SK-N-SH (cell line): ENCODE measurements around the gene FOXK1. TPM values are rescaled to one million over a fixed set of nuclear protein-coding genes. Genes with fewer than 3 reads are reported as not detected.

Experiments
- CTCF ChIA-PET: fragments of 300-600, 350-600 bp; formaldehyde crosslinking; extraction: SDS; loops from one replicate; lab custom pipeline; 2021; lab: Yijun Ruan, JAX
- POLR2A ChIA-PET: fragments of 350-600 bp; sonication (Branson Sonifier 250); formaldehyde crosslinking; extraction: SDS; loops from one replicate; lab custom pipeline; 2020; ENCODE audit warnings: antibody characterized with exemption, inconsistent platforms; lab: Yijun Ruan, JAX
- DNase-seq: peaks from one replicate; pipeline ENCODE4 v3.0.0; 2012
- H2AFZ ChIP-seq: fragments of 200-600 bp; sonication (generic); 2 replicates; pipeline ENCODE4 v1.8.1; 2016; ENCODE audit warnings: antibody characterized with exemption, mild to moderate bottlenecking, low read depth
- H3F3A ChIP-seq: fragments of 200-600 bp; sonication (generic); replicated peaks from 2 replicates; pipeline ENCODE3; 2016; ENCODE audit warnings: antibody characterized with exemption, mild to moderate bottlenecking; ENCODE audit not compliant: insufficient read depth
- H3K27ac ChIP-seq, 2 experiments: fragments of 200-500 bp in 1 of 2; fragments of 200-600 bp in 1 of 2; sonication (Bioruptor generic) in 1 of 2; sonication (generic), shearing (Covaris generic) in 1 of 2; 2 replicates each; pipeline versions ENCODE4 v1.5.1 to v1.6.1; 2014 to 2016; ENCODE audit warnings: low read depth in 2 of 2, inconsistent platforms in 1 of 2, low read length in 1 of 2, mild to moderate bottlenecking in 1 of 2, mixed read lengths in 1 of 2
- H3K27me3 ChIP-seq: fragments of 200-600 bp; sonication (generic), shearing (Covaris generic); 2 replicates; pipeline ENCODE4 v1.6.1; 2016; ENCODE audit warnings: mixed run types; ENCODE audit not compliant: insufficient read depth
- H3K36me3 ChIP-seq, 2 experiments: fragments of 200-500 bp in 1 of 2; fragments of 200-600 bp in 1 of 2; sonication (Bioruptor generic) in 1 of 2; sonication (generic) in 1 of 2; replicated peaks in 1 of 2; 2 replicates each; pipeline versions ENCODE3 to v1.5.1; 2014 to 2016; ENCODE audit warnings: low read length in 1 of 2, mild to moderate bottlenecking in 1 of 2; ENCODE audit not compliant: insufficient read depth in 2 of 2, control insufficient read depth in 1 of 2
- H3K4me1 ChIP-seq, 2 experiments: fragments of 200-500 bp in 1 of 2; fragments of 200-600 bp in 1 of 2; sonication (Bioruptor generic) in 1 of 2; sonication (generic), shearing (Covaris generic) in 1 of 2; 2 replicates each; pipeline versions ENCODE4 v1.5.1 to v1.6.1; 2014 to 2016; ENCODE audit warnings: low read depth in 1 of 2, low read length in 1 of 2, mixed run types in 1 of 2; ENCODE audit not compliant: insufficient read depth in 2 of 2, control insufficient read depth in 1 of 2
- H3K4me2 ChIP-seq: fragments of 200-600 bp; sonication (generic), shearing (Covaris generic); 2 replicates; pipeline ENCODE4 v1.6.1; 2017; ENCODE audit warnings: mixed run types
- H3K4me3 ChIP-seq, 2 experiments: fragments of 200-500 bp in 1 of 2; fragments of 200-600 bp in 1 of 2; sonication (Bioruptor generic) in 1 of 2; sonication (generic), shearing (Covaris generic) in 1 of 2; 2 replicates each; pipeline versions ENCODE4 v1.5.1 to v1.8.1; 2014 to 2016; ENCODE audit warnings: low read depth in 2 of 2, inconsistent platforms in 1 of 2, low read length in 1 of 2, mild to moderate bottlenecking in 1 of 2, mixed read lengths in 1 of 2, moderate library complexity in 1 of 2
- H3K79me2 ChIP-seq: fragments of 200-600 bp; sonication (generic); 2 replicates; pipeline ENCODE4 v1.8.1; 2017; ENCODE audit warnings: mild to moderate bottlenecking; ENCODE audit not compliant: insufficient read depth
- H3K9ac ChIP-seq: fragments of 200-600 bp; sonication (generic); 2 replicates; pipeline ENCODE4 v1.6.1; 2017; ENCODE audit warnings: mixed run types
- H3K9me2 ChIP-seq: fragments of 200-600 bp; sonication (generic); 2 replicates; pipeline ENCODE4 v1.6.1; 2017; ENCODE audit warnings: mixed run types
- H3K9me3 ChIP-seq: fragments of 200-600 bp; sonication (generic); 2 replicates; pipeline ENCODE4 v1.6.1; 2017; ENCODE audit warnings: mixed run types, mild to moderate bottlenecking, moderate library complexity
- H4K20me1 ChIP-seq: fragments of 200-600 bp; sonication (generic); 2 replicates; pipeline ENCODE4 v1.6.1; 2017; ENCODE audit warnings: mild to moderate bottlenecking, mixed run types; ENCODE audit not compliant: insufficient read depth
- FOSL2 ChIP-seq: IDR thresholded peaks from 2 replicates; pipeline ENCODE4 v1.4.0; 2012; ENCODE audit warnings: low read depth, mild to moderate bottlenecking, moderate library complexity, borderline replicate concordance
- GATA2 ChIP-seq: sonication (generic); formaldehyde crosslinking; IDR thresholded peaks from 2 replicates; pipeline ENCODE4 v1.5.0; 2020; ENCODE audit warnings: mild to moderate bottlenecking, missing genetic modification reagents
- JUND ChIP-seq: IDR thresholded peaks from 2 replicates; pipeline ENCODE4 v1.4.0; 2012
- MXI1 ChIP-seq: IDR thresholded peaks from 2 replicates; pipeline ENCODE4 v1.6.1; 2012; ENCODE audit warnings: mild to moderate bottlenecking, low read depth, low read length, improper control_type of control experiment
- NFIC ChIP-seq: IDR thresholded peaks from 2 replicates; pipeline ENCODE4 v1.4.0; 2012; ENCODE audit warnings: borderline replicate concordance
- POLR2AphosphoS5 ChIP-seq: IDR thresholded peaks from 2 replicates; pipeline ENCODE4 v1.6.1; 2012; ENCODE audit warnings: low read depth, low read length
- TAF1 ChIP-seq: IDR thresholded peaks from 2 replicates; pipeline ENCODE4 v1.6.1; 2012; ENCODE audit warnings: low read depth, mild to moderate bottlenecking, low read length, moderate library complexity, borderline replicate concordance
- TEAD4 ChIP-seq: IDR thresholded peaks from 2 replicates; pipeline ENCODE4 v1.4.0; 2012; ENCODE audit warnings: mild to moderate bottlenecking, borderline replicate concordance; ENCODE audit not compliant: insufficient read depth
- WGBS: methylation state at CpG from one replicate; pipeline ENCODE4 v1.1.6; 2017; ENCODE audit warnings: low lambda C conversion rate; 5-methylcytosine and 5-hydroxymethylcytosine counted together
- polyA plus RNA-seq, 3 experiments: library from polyadenylated mRNA; depleted of rRNA; stranded (reverse); fragments of >200 nt; gene quantifications; 2 replicates each; pipeline ENCODE4 v1.2.3, GENCODE V29; 2012
- TF ChIP-seq, protein P1 (sequence below): fragments of 200-600 bp; sonication (generic); IDR thresholded peaks from 2 replicates; pipeline ENCODE4 v1.6.1; 2017; ENCODE audit warnings: antibody characterized with exemption, mild to moderate bottlenecking, moderate library complexity
- TF ChIP-seq, protein P2 (sequence below): IDR thresholded peaks from 2 replicates; pipeline ENCODE4 v1.4.0; 2012; ENCODE audit warnings: low read depth
- TF ChIP-seq, protein P3 (sequence below): IDR thresholded peaks from 2 replicates; pipeline ENCODE4; 2012
- TF ChIP-seq, protein P4 (sequence below): fragments of 150-350 bp; IDR thresholded peaks from 2 replicates; pipeline ENCODE4 v1.6.1; 2016; ENCODE audit warnings: mild to moderate bottlenecking, low read depth, low read length

FOXK1 gene
- polyA plus RNA-seq, 1 of the 3 experiments (the other 2 are of a cell fraction) = 4.7 TPM

DNA sequence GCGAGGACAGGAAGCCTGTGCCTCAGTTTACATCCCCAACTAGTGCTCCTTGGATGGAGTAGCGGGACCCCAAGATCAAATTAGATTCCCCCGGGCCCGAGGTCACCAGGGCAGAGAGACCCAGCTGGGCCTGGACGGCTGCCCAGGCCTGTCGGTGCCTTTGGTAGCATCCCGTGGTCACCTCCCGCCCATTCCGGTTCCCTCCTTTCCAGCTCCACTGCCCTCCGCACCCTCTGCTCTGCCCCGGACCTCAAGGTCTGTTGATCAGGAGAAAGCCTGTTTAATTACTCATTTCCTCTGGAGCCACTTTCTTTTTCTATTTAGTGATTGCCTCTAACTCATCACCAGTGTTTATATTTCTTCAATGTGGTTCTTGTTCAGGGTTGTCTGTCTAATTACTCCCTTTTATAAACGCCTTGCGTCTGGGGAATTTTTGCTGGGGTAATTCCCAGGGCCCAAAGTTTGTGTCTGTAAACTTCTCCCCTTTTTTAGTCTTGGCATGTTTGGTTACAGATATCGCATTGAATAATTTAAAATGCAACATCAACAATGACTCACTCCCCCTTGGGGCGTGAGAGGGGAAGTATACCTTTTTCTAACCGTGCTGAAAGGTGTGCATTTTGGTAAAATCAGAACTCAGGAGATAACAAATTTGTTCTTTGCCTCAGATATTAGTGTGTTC, 1.9 kb downstream of the FOXK1 start:
- peaks cover 12% of the 10 kb centered on the region for H3F3A ChIP-seq
- peak; percentile 73 for DNase-seq
- peak overlapping the region; percentile 81 for H3K9ac ChIP-seq
- 21% methylated on average over 15 of the region's 16 CpGs for WGBS
- peak overlapping the region; percentile 70 to 96 for H3K4me3 ChIP-seq
- peaks cover 66% of the 10 kb centered on the region for H3K79me2 ChIP-seq
- ChIA-PET POLR2A (interaction anchor here (3.3 kb wide), 1 partner anchor 42 kb away, joined by 68 read pairs; no protein-coding TSS in a partner anchor), CTCF (interaction anchor here (1.0 to 5.7 kb wide), 8 partner anchors 11 to 93 kb away, joined by 3 to 49 read pairs (median 4); no protein-coding TSS in a partner anchor)
- peaks cover 0 to 4% of the 10 kb centered on the region in 2 experiments for H3K36me3 ChIP-seq
- H4K20me1 ChIP-seq = peaks cover 35% of the 10 kb centered on the region
- no peaks in the 10 kb centered on the region for H3K9me2 ChIP-seq
- H3K4me1 ChIP-seq = peaks cover 6 to 18% of the 10 kb centered on the region in 2 experiments; a peak in 1 of 4 replicates
- TF ChIP-seq TAF1 (no peak), MXI1 (0 out of 2 replicates have a peak, but pooled peaks have one; percentile 21), NFIC (peak; percentile 12; the same call in 1 of the 2 replicates), FOSL2 (no peak; the same call in 1 of the 2 replicates), GATA2 (CRISPR knock-in tag) (no peak), JUND (no peak), POLR2AphosphoS5 (no peak), TEAD4 (no peak)
- TF ChIP-seq, protein P1, sequence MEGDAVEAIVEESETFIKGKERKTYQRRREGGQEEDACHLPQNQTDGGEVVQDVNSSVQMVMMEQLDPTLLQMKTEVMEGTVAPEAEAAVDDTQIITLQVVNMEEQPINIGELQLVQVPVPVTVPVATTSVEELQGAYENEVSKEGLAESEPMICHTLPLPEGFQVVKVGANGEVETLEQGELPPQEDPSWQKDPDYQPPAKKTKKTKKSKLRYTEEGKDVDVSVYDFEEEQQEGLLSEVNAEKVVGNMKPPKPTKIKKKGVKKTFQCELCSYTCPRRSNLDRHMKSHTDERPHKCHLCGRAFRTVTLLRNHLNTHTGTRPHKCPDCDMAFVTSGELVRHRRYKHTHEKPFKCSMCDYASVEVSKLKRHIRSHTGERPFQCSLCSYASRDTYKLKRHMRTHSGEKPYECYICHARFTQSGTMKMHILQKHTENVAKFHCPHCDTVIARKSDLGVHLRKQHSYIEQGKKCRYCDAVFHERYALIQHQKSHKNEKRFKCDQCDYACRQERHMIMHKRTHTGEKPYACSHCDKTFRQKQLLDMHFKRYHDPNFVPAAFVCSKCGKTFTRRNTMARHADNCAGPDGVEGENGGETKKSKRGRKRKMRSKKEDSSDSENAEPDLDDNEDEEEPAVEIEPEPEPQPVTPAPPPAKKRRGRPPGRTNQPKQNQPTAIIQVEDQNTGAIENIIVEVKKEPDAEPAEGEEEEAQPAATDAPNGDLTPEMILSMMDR = peak; percentile 37
- TF ChIP-seq, protein P2, sequence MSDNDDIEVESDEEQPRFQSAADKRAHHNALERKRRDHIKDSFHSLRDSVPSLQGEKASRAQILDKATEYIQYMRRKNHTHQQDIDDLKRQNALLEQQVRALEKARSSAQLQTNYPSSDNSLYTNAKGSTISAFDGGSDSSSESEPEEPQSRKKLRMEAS = 0 out of 2 replicates have a peak, but pooled peaks have one; percentile 30
- TF ChIP-seq, protein P3, sequence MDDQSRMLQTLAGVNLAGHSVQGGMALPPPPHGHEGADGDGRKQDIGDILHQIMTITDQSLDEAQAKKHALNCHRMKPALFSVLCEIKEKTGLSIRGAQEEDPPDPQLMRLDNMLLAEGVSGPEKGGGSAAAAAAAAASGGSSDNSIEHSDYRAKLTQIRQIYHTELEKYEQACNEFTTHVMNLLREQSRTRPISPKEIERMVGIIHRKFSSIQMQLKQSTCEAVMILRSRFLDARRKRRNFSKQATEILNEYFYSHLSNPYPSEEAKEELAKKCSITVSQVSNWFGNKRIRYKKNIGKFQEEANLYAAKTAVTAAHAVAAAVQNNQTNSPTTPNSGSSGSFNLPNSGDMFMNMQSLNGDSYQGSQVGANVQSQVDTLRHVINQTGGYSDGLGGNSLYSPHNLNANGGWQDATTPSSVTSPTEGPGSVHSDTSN = no peak
- TF ChIP-seq, protein P4, sequence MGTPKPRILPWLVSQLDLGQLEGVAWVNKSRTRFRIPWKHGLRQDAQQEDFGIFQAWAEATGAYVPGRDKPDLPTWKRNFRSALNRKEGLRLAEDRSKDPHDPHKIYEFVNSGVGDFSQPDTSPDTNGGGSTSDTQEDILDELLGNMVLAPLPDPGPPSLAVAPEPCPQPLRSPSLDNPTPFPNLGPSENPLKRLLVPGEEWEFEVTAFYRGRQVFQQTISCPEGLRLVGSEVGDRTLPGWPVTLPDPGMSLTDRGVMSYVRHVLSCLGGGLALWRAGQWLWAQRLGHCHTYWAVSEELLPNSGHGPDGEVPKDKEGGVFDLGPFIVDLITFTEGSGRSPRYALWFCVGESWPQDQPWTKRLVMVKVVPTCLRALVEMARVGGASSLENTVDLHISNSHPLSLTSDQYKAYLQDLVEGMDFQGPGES = no peak
- no peak overlapping the region for H2AFZ ChIP-seq
- peak overlapping the region; percentile 94 for H3K4me2 ChIP-seq
- no peaks in the 10 kb centered on the region for H3K27me3 ChIP-seq
- H3K9me3 ChIP-seq = no peaks in the 10 kb centered on the region
- peak overlapping the region; percentile 36 to 65; a peak in 3 of 4 replicates for H3K27ac ChIP-seq
